A549 (cell line): ENCODE measurements around the gene FNIP1. TPM values are rescaled to one million over a fixed set of nuclear protein-coding genes. Genes with fewer than 3 reads are reported as not detected.

Experiments
- ATAC-seq, 2 experiments: fragments of 200-7000 bp in 1 of 2; fragments of >200 bp in 1 of 2; cut with Nextera tagmentation in 1 of 2; cut with Tn5 transposase in 1 of 2; 3 replicates each; pipeline versions ENCODE4 v1.8.0 to v1.9.1; 2018 to 2020; ENCODE audit warnings: mild to moderate bottlenecking in 1 of 2, moderate library complexity in 1 of 2
- CTCF ChIA-PET: fragments of 300-600 bp; sonication (Branson Sonifier 250); formaldehyde crosslinking; extraction: SDS; loops from one replicate; lab custom pipeline; 2021; ENCODE audit warnings: antibody characterized with exemption, inconsistent platforms; lab: Yijun Ruan, JAX
- POLR2A ChIA-PET: fragments of 350-600 bp; formaldehyde crosslinking; extraction: SDS; loops from one replicate; lab custom pipeline; 2021; ENCODE audit warnings: antibody characterized with exemption, inconsistent platforms; lab: Yijun Ruan, JAX
- DNase-seq, 2 experiments: peaks; one replicate each; pipeline versions ENCODE4 v3.0.0 to v3.0.0-alpha.2; 2011 to 2016; ENCODE audit warnings: low read depth in 1 of 2, low spot score in 1 of 2
- FAIRE-seq: peaks from 2 replicates; lab custom pipeline; 2011; peaks lifted over from hg19 to GRCh38; lab: Jason Lieb, UNC
- H3K27ac ChIP-seq, 2 experiments: fragments of >200 bp; sonication (Bioruptor Twin); formaldehyde crosslinking; 3 replicates each; pipeline ENCODE4 v1.5.1; 2016 to 2017
- H3K4me1 ChIP-seq: fragments of >200 bp; sonication (Bioruptor Twin); formaldehyde crosslinking; 3 replicates; pipeline ENCODE4 v1.6.1; 2016
- H3K4me2 ChIP-seq: fragments of >200 bp; sonication (Bioruptor Twin); formaldehyde crosslinking; 3 replicates; pipeline ENCODE4 v1.6.1; 2016
- H3K4me3 ChIP-seq: fragments of >200 bp; sonication (Bioruptor Twin); formaldehyde crosslinking; 3 replicates; pipeline ENCODE4 v1.5.1; 2016
- H3K9me3 ChIP-seq: fragments of >200 bp; sonication (Bioruptor Twin); formaldehyde crosslinking; 3 replicates; pipeline ENCODE4 v1.6.1; 2016
- EP300 ChIP-seq, 2 experiments: fragments of >200 bp; sonication (Bioruptor Twin); formaldehyde crosslinking; IDR thresholded peaks; 2 replicates in 1 of 2; 3 replicates in 1 of 2; pipeline ENCODE4 v1.6.1; 2016 to 2017
- ESRRA ChIP-seq: fragments of 150-350 bp; IDR thresholded peaks from 2 replicates; pipeline ENCODE4 v1.6.1; 2014; ENCODE audit warnings: mild to moderate bottlenecking, low read length, borderline replicate concordance
- FOSL2 ChIP-seq, 2 experiments: fragments of 450-650 bp in 1 of 2; fragments of >200 bp in 1 of 2; sonication (Bioruptor Twin) in 1 of 2; formaldehyde crosslinking; IDR thresholded peaks; 2 replicates each; pipeline versions ENCODE4 v1.5.0 to v1.6.1; 2016 to 2020; ENCODE audit warnings: mild to moderate bottlenecking in 1 of 2, moderate library complexity in 1 of 2
- HEYL ChIP-seq: fragments of 250-450 bp; sonication (Bioruptor Pico); IDR thresholded peaks from 2 replicates; pipeline ENCODE4 v1.8.0; 2021; ENCODE audit warnings: mild to moderate bottlenecking, moderate library complexity
- JUNB ChIP-seq: fragments of >200 bp; sonication (Bioruptor Twin); formaldehyde crosslinking; IDR thresholded peaks from 2 replicates; pipeline ENCODE4 v1.6.1; 2016
- MAFK ChIP-seq: fragments of 450-650 bp; IDR thresholded peaks from 2 replicates; pipeline ENCODE4 v1.6.1; 2014; ENCODE audit not compliant: partially characterized antibody
- RAD21 ChIP-seq, 2 experiments: fragments of >200 bp in 1 of 2; sonication (Bioruptor Twin) in 1 of 2; formaldehyde crosslinking in 1 of 2; IDR thresholded peaks in 1 of 2; conservative IDR thresholded peaks in 1 of 2; 2 replicates in 1 of 2; 3 replicates in 1 of 2; pipeline ENCODE4 v1.6.1; 2012 to 2018; ENCODE audit warnings: inconsistent platforms in 1 of 2
- RARB ChIP-seq: fragments of 250-450 bp; sonication (Bioruptor Pico); IDR thresholded peaks from 2 replicates; pipeline ENCODE4 v1.8.0; 2021; ENCODE audit warnings: mild to moderate bottlenecking, moderate library complexity
- SMC3 ChIP-seq: fragments of >200 bp; sonication (Bioruptor Twin); formaldehyde crosslinking; IDR thresholded peaks from 3 replicates; pipeline ENCODE4 v1.6.1; 2018; ENCODE audit warnings: inconsistent platforms
- TFCP2L1 ChIP-seq: fragments of 250-450 bp; sonication (Bioruptor Pico); IDR thresholded peaks from 2 replicates; pipeline ENCODE4 v1.5.0; 2021; ENCODE audit warnings: mild to moderate bottlenecking
- ZFP36 ChIP-seq: fragments of 450-650 bp; IDR thresholded peaks from 2 replicates; pipeline ENCODE4 v1.6.1; 2014; ENCODE audit warnings: borderline replicate concordance; ENCODE audit not compliant: partially characterized antibody
- ZSCAN20 ChIP-seq: fragments of 250-450 bp; sonication (Bioruptor Pico); IDR thresholded peaks from 2 replicates; pipeline ENCODE4 v1.8.0; 2022; ENCODE audit warnings: mild to moderate bottlenecking, moderate library complexity
- WGBS: methylation state at CpG from one replicate; pipeline ENCODE4 v1.1.6; 2017; ENCODE audit errors: missing lambda C conversion rate; 5-methylcytosine and 5-hydroxymethylcytosine counted together
- polyA plus RNA-seq, 4 experiments: library from polyadenylated mRNA; depleted of rRNA in 3 of 4; stranded (reverse); fragments of >200 nt; fragmentation: RNase III in 1 of 4; extraction: RNeasy Plus Mini Kit Qiagen cat#74134 plus additional on column Dnase treatment in 1 of 4; gene quantifications; 2 replicates in 3 of 4; 3 replicates in 1 of 4; pipeline ENCODE4 v1.2.3, GENCODE V29; 2011 to 2017
- TF ChIP-seq, protein P1 (sequence below): IDR thresholded peaks from 2 replicates; pipeline ENCODE4 v1.6.1; 2012
- TF ChIP-seq, protein P2 (sequence below): fragments of >200 bp; sonication (Bioruptor Twin); formaldehyde crosslinking; IDR thresholded peaks from 2 replicates; pipeline ENCODE4 v1.6.1; 2016
- TF ChIP-seq, protein P3 (sequence below): fragments of >200 bp; sonication (Bioruptor Twin); formaldehyde crosslinking; IDR thresholded peaks from 3 replicates; pipeline ENCODE4 v1.5.1; 2016

FNIP1 gene
- polyA plus RNA-seq, 2 of the 4 experiments (the other 2 are of a cell fraction) = 7.5 to 9.6 TPM

GRCh38 chr5:131814990-131815389 lies 18.2 kb upstream of the FNIP1 start:
- peak; percentile 27 to 55 for DNase-seq
- CTCF ChIA-PET = interaction anchor here (0.7 kb wide), 1 partner anchor 71 kb away, joined by 3 read pairs; no protein-coding TSS in a partner anchor
- POLR2A ChIA-PET = interaction anchor here (1.7 kb wide), 1 partner anchor 18 kb away, joined by 4 read pairs; the partner anchor contains the start of gene FNIP1
- no peak overlapping the region for H3K4me3 ChIP-seq
- 7% methylated on average over 2 of the region's 2 CpGs for WGBS
- peak; percentile 63 to 74; a peak in 4 of 6 replicates for ATAC-seq
- no peaks in the 10 kb centered on the region for H3K9me3 ChIP-seq
- 0 out of 6 replicates have a peak overlapping the region, but pooled peaks of 1 of the 2 experiments have one; percentile 40 for H3K27ac ChIP-seq
- H3K4me2 ChIP-seq = no peak overlapping the region
- H3K4me1 ChIP-seq = peaks cover 5% of the 10 kb centered on the region; the same call in 1 of the 3 replicates
- FAIRE-seq = no peak
- no peak for TF ChIP-seq FOSL2 (IDR thresholded peaks at IDR 0.05)
- TF ChIP-seq FOSL2 (CRISPR knock-in tag; IDR thresholded peaks at IDR 0.05) = peak; percentile 79
- TF ChIP-seq HEYL (CRISPR knock-in tag) = no peak
- TF ChIP-seq, all 56 proteins: peak for 1

DNA sequence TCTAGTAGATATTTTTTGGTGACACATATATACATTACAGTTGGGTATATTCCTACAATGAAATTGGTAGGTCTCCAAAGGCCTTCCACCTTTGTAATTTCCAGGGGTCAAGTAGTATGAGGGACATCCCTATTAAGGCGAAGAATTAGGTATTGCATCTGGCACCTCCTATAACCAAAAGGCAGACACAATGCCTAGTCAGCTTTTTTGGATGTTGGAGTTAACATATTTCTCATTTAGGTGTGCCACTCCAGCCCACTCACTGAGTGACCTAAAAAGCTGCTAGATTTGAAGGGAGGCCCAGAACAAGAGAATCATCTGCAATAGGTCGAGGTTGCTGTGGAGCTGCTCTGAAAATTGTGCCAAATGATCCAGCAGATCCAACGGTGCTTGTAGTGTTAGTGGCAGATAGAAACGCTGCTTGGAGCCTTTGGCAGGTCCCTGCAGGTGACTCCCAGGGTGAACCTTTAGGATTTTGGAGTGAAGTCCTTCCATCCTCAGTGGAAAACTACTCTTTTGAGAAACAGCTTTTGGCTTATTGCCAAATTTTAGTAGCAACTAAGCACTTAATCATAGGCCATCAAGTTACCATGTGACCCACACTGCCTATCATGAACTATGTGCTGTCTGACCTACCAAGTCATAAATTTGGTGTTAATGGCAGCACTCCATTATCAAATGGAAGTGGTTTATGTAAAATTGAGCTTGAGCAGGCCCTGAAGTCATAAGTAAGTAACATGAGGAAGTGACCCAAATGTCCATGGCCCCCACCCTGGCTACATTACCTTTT lies 15.7 kb upstream of the FNIP1 start:
- DNase-seq (no peak), FAIRE-seq (no peak), ATAC-seq (no peak)
- Histone ChIP-seq H3K27ac (no peak overlapping the region), H3K9me3 (no peaks in the 10 kb centered on the region), H3K4me3 (no peak overlapping the region), H3K4me1 (peaks cover 5% of the 10 kb centered on the region; the same call in 1 of the 3 replicates), H3K4me2 (no peak overlapping the region)
- WGBS = 72% methylated on average over 4 of the region's 4 CpGs
- POLR2A ChIA-PET = no interaction called here
- CTCF ChIA-PET = interaction anchor here (1.4 to 1.5 kb wide), 2 partner anchors 10 to 195 kb away, joined by 4 to 5 read pairs; no protein-coding TSS in a partner anchor
- TF ChIP-seq RAD21 (conservative IDR thresholded peaks at IDR 0.05 in 1 of 2, IDR thresholded peaks at IDR 0.05 in 1 of 2) = no peak
- TF ChIP-seq MAFK = peak; percentile 91

GRCh38 chr5:131810510-131811249 lies 13.9 kb upstream of the FNIP1 start:
- POLR2A ChIA-PET = no interaction called here
- DNase-seq = peak in 1 of 2 experiments; percentile 11
- no peak overlapping the region for H3K4me3 ChIP-seq

GRCh38 chr5:131795879-131796792 lies 681 bp downstream of the FNIP1 start:
- Histone ChIP-seq H3K9me3 (no peaks in the 10 kb centered on the region), H3K4me2 (peak overlapping the region; percentile 94), H3K27ac (peak overlapping the region; percentile 90 to 97), H3K4me3 (peak overlapping the region; percentile 76), H3K4me1 (peaks cover 18% of the 10 kb centered on the region)
- ChIA-PET CTCF (interaction anchor here (0.9 to 1.2 kb wide), 2 partner anchors 207 to 210 kb away, joined by 3 read pairs; no protein-coding TSS in a partner anchor), POLR2A (interaction anchor here (0.9 to 2.3 kb wide), 6 partner anchors 8 to 212 kb away, joined by 3 to 11 read pairs (median 4); partner anchors contain the start of gene RAPGEF6)
- DNase-seq (peak; percentile 32 to 39), FAIRE-seq (no peak), ATAC-seq (peak; percentile 60 to 63)
- WGBS = 4% methylated on average over 40 of the region's 56 CpGs
- TF ChIP-seq FOSL2 (IDR thresholded peaks at IDR 0.05) (no peak), FOSL2 (CRISPR knock-in tag; IDR thresholded peaks at IDR 0.05) (no peak), TFCP2L1 (CRISPR knock-in tag) (no peak), SMC3 (no peak), HEYL (CRISPR knock-in tag) (no peak), EP300 (IDR thresholded peaks at IDR 0.05) (no peak), ZFP36 (no peak), JUNB (no peak), ZSCAN20 (CRISPR knock-in tag) (no peak), RARB (CRISPR knock-in tag) (no peak), ESRRA (no peak)
- TF ChIP-seq, protein P1, sequence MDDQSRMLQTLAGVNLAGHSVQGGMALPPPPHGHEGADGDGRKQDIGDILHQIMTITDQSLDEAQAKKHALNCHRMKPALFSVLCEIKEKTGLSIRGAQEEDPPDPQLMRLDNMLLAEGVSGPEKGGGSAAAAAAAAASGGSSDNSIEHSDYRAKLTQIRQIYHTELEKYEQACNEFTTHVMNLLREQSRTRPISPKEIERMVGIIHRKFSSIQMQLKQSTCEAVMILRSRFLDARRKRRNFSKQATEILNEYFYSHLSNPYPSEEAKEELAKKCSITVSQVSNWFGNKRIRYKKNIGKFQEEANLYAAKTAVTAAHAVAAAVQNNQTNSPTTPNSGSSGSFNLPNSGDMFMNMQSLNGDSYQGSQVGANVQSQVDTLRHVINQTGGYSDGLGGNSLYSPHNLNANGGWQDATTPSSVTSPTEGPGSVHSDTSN = no peak
- TF ChIP-seq, protein P2, sequence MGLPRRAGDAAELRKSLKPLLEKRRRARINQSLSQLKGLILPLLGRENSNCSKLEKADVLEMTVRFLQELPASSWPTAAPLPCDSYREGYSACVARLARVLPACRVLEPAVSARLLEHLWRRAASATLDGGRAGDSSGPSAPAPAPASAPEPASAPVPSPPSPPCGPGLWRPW = no peak

More at GRCh38 chr5:131810510-131811249, 13.9 kb upstream of the FNIP1 start:
- no peak for TF ChIP-seq HEYL (CRISPR knock-in tag)
- TF ChIP-seq, protein P3, sequence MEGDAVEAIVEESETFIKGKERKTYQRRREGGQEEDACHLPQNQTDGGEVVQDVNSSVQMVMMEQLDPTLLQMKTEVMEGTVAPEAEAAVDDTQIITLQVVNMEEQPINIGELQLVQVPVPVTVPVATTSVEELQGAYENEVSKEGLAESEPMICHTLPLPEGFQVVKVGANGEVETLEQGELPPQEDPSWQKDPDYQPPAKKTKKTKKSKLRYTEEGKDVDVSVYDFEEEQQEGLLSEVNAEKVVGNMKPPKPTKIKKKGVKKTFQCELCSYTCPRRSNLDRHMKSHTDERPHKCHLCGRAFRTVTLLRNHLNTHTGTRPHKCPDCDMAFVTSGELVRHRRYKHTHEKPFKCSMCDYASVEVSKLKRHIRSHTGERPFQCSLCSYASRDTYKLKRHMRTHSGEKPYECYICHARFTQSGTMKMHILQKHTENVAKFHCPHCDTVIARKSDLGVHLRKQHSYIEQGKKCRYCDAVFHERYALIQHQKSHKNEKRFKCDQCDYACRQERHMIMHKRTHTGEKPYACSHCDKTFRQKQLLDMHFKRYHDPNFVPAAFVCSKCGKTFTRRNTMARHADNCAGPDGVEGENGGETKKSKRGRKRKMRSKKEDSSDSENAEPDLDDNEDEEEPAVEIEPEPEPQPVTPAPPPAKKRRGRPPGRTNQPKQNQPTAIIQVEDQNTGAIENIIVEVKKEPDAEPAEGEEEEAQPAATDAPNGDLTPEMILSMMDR = peak; percentile 30; the same call in 2 of the 3 replicates
- TF ChIP-seq MAFK = no peak
- peak; percentile 38 to 57; a peak in 3 of 5 replicates for TF ChIP-seq RAD21 (conservative IDR thresholded peaks at IDR 0.05 in 1 of 2, IDR thresholded peaks at IDR 0.05 in 1 of 2)
- TF ChIP-seq SMC3 = peak; percentile 40
- ATAC-seq = peak in 1 of 2 experiments; percentile 66; a peak in 3 of 6 replicates
- no peak for FAIRE-seq
- no peak overlapping the region for H3K4me2 ChIP-seq
- CTCF ChIA-PET = interaction anchor here (0.6 to 2.1 kb wide), 11 partner anchors 9 to 938 kb away, joined by 3 to 10 read pairs (median 4); no protein-coding TSS in a partner anchor
- no peak overlapping the region for H3K27ac ChIP-seq
- 36% methylated on average over 3 of the region's 3 CpGs for WGBS
- H3K9me3 ChIP-seq = no peaks in the 10 kb centered on the region
- peaks cover 5% of the 10 kb centered on the region; the same call in 1 of the 3 replicates for H3K4me1 ChIP-seq
